Lung (tissue), 12 donors: ENCODE data around the gene WDR86. TPM values are rescaled to one million over a fixed set of nuclear protein-coding genes. Genes with fewer than 3 reads are reported as not detected.

Experiments used
- ATAC-seq: fragments of 200-7000 bp; cut with Tn5 transposase; one replicate; pipeline ENCODE4 v1.9.1; 2020; ENCODE audit warnings: moderate number of reproducible peaks; ENCODE audit not compliant: insufficient read depth, low FRiP score
- DNase-seq, 3 donors: peaks; one replicate each; pipeline ENCODE4 v3.0.0-alpha.2; 2013 to 2017
- H3K27ac ChIP-seq, 2 donors: one replicate each; pipeline ENCODE4 v1.5.1; 2013; ENCODE audit warnings: mild to moderate bottlenecking in 2 of 2, moderate library complexity in 2 of 2, control low read depth in 1 of 2, inconsistent platforms in 1 of 2, low read depth in 1 of 2, low read length in 1 of 2
- H3K27me3 ChIP-seq, 3 donors: one replicate each; pipeline ENCODE4 v1.5.1; 2013; ENCODE audit warnings: low read length in 2 of 3; ENCODE audit not compliant: control insufficient read depth in 3 of 3, insufficient read depth in 3 of 3
- H3K36me3 ChIP-seq, 4 donors: one replicate each; pipeline ENCODE4 v1.5.1; 2013; ENCODE audit warnings: low read length in 4 of 4, mild to moderate bottlenecking in 1 of 4, moderate library complexity in 1 of 4; ENCODE audit not compliant: control insufficient read depth in 4 of 4, insufficient read depth in 4 of 4
- H3K4me1 ChIP-seq, 5 donors: one replicate each; pipeline ENCODE4 v1.5.1; 2013; ENCODE audit warnings: low read length in 5 of 5, mild to moderate bottlenecking in 2 of 5, moderate library complexity in 1 of 5; ENCODE audit not compliant: control insufficient read depth in 5 of 5, insufficient read depth in 5 of 5
- H3K4me3 ChIP-seq: one replicate; pipeline ENCODE4 v1.5.1; 2013; ENCODE audit warnings: mild to moderate bottlenecking, control low read depth, moderate library complexity
- H3K9ac ChIP-seq, 2 donors: one replicate each; pipeline ENCODE4 v1.5.1; 2013; ENCODE audit warnings: low read length in 2 of 2, control low read depth in 1 of 2; ENCODE audit not compliant: insufficient read depth in 1 of 2
- H3K9me3 ChIP-seq, 4 donors: one replicate each; pipeline ENCODE4 v1.5.1; 2013; ENCODE audit warnings: low read length in 3 of 4, mild to moderate bottlenecking in 1 of 4, moderate library complexity in 1 of 4; ENCODE audit not compliant: control insufficient read depth in 4 of 4, insufficient read depth in 3 of 4
- CTCF ChIP-seq: IDR thresholded peaks from 2 replicates; pipeline ENCODE4 v1.5.1; 2012; ENCODE audit warnings: mild to moderate bottlenecking; ENCODE audit errors: control extremely low read depth, extremely low read depth
- WGBS, 2 donors: extraction: QIAGEN DNeasy Blood & Tissue Kit; methylation state at CpG; one replicate each; pipeline ENCODE4 v1.1.7; 2013; 5-methylcytosine and 5-hydroxymethylcytosine counted together
- polyA plus RNA-seq, 2 donors: library from polyadenylated mRNA; stranded (reverse); fragments of 200-250 nt; gene quantifications; one replicate each; pipeline ENCODE4 v1.2.1, GENCODE V29; 2013
- total RNA-seq, 2 donors: library from RNA; depleted of rRNA in 1 of 2; stranded (reverse); fragments of >200 nt in 1 of 2; gene quantifications; one replicate each; pipeline ENCODE4 v1.2.1, GENCODE V29; 2014 to 2021
- donor health status: control.
- donor health status: control.
- donor health status: Bipolar disorder and iron deficiency.
- donor health status: healthy.
- donor health status: DM: yes; HTN: yes; CAD: no.

Gene WDR86
- total and polyA plus RNA-seq, 4 donors, result 0.81 to 19.7 (median 2.4) TPM

GRCh38 chr7:151371266-151371665 is 38.6 kb downstream of the WDR86 start:
- no peak overlapping the region for H3K4me3 ChIP-seq
- H3K9ac ChIP-seq, result no peak overlapping the region
- no peaks in the 10 kb centered on the region for H3K9me3 ChIP-seq
- peaks cover 2 to 31% (median 16%) of the 10 kb centered on the region in 4 donors for H3K36me3 ChIP-seq
- no peak for TF ChIP-seq CTCF
- ATAC-seq, result no peak
- H3K27me3 ChIP-seq, result no peaks in the 10 kb centered on the region
- 97 to 100% methylated on average over 2 of the region's 2 CpGs for WGBS, 2 donors
- DNase-seq, result no peak
- H3K4me1 ChIP-seq, result peaks cover 0 to 20% (median 4%) of the 10 kb centered on the region in 5 donors
- no peak overlapping the region for H3K27ac ChIP-seq

- no peak overlapping the region for H3K4me3 ChIP-seq
- 14 to 23% methylated on average over 11 of the region's 11 CpGs for WGBS, 2 donors
- ATAC-seq (peak; percentile 94), DNase-seq (peak; percentile 85)
- peak; percentile 87 for TF ChIP-seq CTCF
- no peak overlapping the region for H3K9ac ChIP-seq
- no peak overlapping the region for H3K27ac ChIP-seq
- peaks cover 0 to 30% (median 7%) of the 10 kb centered on the region in 5 donors for H3K4me1 ChIP-seq
- no peaks in the 10 kb centered on the region for H3K9me3 ChIP-seq
- no peaks in the 10 kb centered on the region for H3K27me3 ChIP-seq
- peaks cover 2 to 8% (median 5%) of the 10 kb centered on the region in 4 donors for H3K36me3 ChIP-seq
Measured at GRCh38 chr7:151368136-151368571, 41.7 kb downstream of the WDR86 start.

DNA sequence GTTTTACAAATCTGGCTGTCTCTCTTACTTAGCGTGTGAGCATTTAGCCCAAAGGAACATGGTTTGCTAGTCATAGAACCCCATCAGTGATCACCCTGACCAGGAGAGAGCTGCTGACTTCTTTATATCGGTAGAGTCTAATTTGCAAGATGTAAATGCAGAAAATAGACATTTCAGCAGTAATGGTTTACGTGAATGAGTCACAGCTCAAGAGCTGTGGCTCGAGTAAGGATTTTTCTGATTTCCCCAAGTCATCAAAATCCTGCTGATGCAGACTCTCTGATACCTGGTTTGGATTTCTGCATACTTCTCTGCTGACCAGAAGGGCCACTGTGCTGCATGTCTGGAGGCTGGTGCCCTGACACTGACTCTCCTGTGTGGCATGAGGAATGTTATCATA is 42.6 kb downstream of the WDR86 start:
- H3K9me3 ChIP-seq, result no peaks in the 10 kb centered on the region
- ATAC-seq (no peak), DNase-seq (no peak)
- H3K4me3 ChIP-seq, result no peak overlapping the region
- H3K4me1 ChIP-seq, result peaks cover 0 to 30% (median 7%) of the 10 kb centered on the region in 5 donors
- H3K36me3 ChIP-seq, result peaks cover 7 to 11% (median 9%) of the 10 kb centered on the region in 4 donors
- H3K27ac ChIP-seq, result peak overlapping the region in 1 of 2 donors; percentile 52
- no peak overlapping the region for H3K9ac ChIP-seq
- WGBS, 2 donors, result 75 to 87% methylated on average over 4 of the region's 4 CpGs
- no peak for TF ChIP-seq CTCF
- H3K27me3 ChIP-seq, result no peaks in the 10 kb centered on the region

- peak overlapping the region in 1 of 2 donors; percentile 26 for H3K9ac ChIP-seq
- no peak for ATAC-seq
- H3K36me3 ChIP-seq, result peaks cover 7 to 13% (median 10%) of the 10 kb centered on the region in 4 donors
- peak; percentile 92 to 98 (median 97) for DNase-seq
- no peak overlapping the region for H3K27ac ChIP-seq
- no peaks in the 10 kb centered on the region for H3K9me3 ChIP-seq
- TF ChIP-seq CTCF, result no peak
- 69 to 79% methylated on average over 5 of the region's 5 CpGs for WGBS, 2 donors
- peaks cover 0 to 30% (median 7%) of the 10 kb centered on the region in 5 donors for H3K4me1 ChIP-seq
- no peaks in the 10 kb centered on the region for H3K27me3 ChIP-seq
- H3K4me3 ChIP-seq, result no peak overlapping the region
Measured at GRCh38 chr7:151366880-151367222, 43.0 kb downstream of the WDR86 start.
